ENCODE results near the gene NACC2. TPM values are rescaled to one million over a fixed set of nuclear protein-coding genes. Genes with fewer than 3 reads are reported as not detected.

NACC2 gene
- total and polyA plus RNA-seq, 2 donors from 2014 or later = 7.1 to 30.9 TPM

DNA sequence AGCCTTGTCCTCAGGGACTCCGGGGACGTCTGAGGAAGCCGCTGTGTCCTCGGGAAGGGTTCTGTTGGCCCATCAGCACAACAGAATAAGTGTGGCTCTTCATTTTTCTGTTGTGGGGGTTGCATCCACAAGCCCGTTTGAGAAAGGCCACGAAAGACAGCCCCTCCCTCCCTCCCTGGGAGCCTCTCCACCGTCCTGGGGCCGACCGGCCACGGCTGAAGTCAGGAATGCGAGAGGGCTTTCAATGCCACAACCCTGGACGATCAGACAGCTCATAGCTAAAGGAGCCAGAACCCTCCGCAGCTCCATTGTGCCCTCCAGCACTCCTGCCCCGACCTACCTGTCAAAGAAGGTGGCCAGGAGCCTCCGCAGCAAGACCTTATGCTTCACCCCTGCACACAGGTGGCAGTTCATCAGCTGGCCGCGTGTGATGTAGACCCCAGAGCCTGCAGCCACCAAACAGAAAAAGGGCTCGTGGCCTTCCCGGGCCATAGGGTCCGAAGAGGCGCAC, 81.5 kb downstream of the NACC2 start:
- Histone ChIP-seq H3K4me1 (ENCODE audit: control insufficient read depth in 2 of 3, insufficient read depth in 2 of 3, low read depth in 1 of 3, low read length in 3 of 3) (peaks cover 0 to 2% (median 0%) of the 10 kb centered on the region in 3 donors), H3K9me3 (ENCODE audit: control insufficient read depth in 2 of 3, insufficient read depth in 1 of 3, low read length in 3 of 3) (no peaks in the 10 kb centered on the region), H3K9ac (ENCODE audit: low read length in 3 of 3) (no peak overlapping the region), H3K27ac (ENCODE audit: low read depth in 2 of 2, low read length in 2 of 2) (peak overlapping the region in 1 of 2 donors; percentile 14), H3K4me3 (ENCODE audit: low read length in 3 of 3) (no peak overlapping the region), H3K36me3 (ENCODE audit: control insufficient read depth in 2 of 3, insufficient read depth in 3 of 3, low read length in 3 of 3) (no peaks in the 10 kb centered on the region), H3K27me3 (ENCODE audit: control insufficient read depth, insufficient read depth, low read length) (no peaks in the 10 kb centered on the region)
- TF ChIP-seq, protein P1, sequence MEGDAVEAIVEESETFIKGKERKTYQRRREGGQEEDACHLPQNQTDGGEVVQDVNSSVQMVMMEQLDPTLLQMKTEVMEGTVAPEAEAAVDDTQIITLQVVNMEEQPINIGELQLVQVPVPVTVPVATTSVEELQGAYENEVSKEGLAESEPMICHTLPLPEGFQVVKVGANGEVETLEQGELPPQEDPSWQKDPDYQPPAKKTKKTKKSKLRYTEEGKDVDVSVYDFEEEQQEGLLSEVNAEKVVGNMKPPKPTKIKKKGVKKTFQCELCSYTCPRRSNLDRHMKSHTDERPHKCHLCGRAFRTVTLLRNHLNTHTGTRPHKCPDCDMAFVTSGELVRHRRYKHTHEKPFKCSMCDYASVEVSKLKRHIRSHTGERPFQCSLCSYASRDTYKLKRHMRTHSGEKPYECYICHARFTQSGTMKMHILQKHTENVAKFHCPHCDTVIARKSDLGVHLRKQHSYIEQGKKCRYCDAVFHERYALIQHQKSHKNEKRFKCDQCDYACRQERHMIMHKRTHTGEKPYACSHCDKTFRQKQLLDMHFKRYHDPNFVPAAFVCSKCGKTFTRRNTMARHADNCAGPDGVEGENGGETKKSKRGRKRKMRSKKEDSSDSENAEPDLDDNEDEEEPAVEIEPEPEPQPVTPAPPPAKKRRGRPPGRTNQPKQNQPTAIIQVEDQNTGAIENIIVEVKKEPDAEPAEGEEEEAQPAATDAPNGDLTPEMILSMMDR (IDR thresholded peaks at IDR 0.05; ENCODE audit: borderline replicate concordance, extremely low read depth, insufficient read depth) = no peak
- FAIRE-seq (no peak), DNase-seq (peak in 2 of 5 donors; percentile 32 to 41)
- intact Hi-C loops (cut with DNase I) = no loop called here

DNA sequence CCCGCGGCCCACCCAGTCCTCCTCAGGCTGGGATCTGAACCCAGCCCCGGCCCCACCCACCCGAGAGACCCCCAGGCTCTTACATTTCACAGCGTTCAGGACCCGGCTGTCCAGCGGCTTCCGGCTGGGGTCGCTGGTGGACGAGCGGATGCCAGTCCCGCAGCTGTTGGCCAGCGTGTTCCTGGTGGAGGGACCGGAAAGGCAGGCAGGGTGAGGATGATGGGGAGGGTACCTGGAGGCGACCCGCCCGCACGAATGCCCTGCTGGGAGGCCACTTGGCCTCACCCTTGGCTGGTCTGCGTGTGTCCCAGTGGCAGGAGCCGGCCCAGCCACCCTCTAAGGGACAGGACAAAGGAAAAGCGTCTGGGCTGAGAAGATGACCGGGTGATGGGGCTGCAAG, 82.0 kb downstream of the NACC2 start:
- no peaks in the 10 kb centered on the region for H3K9me3 ChIP-seq (ENCODE audit: control insufficient read depth in 2 of 3, insufficient read depth in 1 of 3, low read length in 3 of 3)
- no peak overlapping the region for H3K9ac ChIP-seq (ENCODE audit: low read length in 3 of 3)
- intact Hi-C loops (cut with DNase I) = no loop called here
- no peaks in the 10 kb centered on the region for H3K27me3 ChIP-seq (ENCODE audit: control insufficient read depth, insufficient read depth, low read length)
- no peak overlapping the region for H3K4me3 ChIP-seq (ENCODE audit: low read length in 3 of 3)
- no peak for FAIRE-seq
- peak in 2 of 5 donors; percentile 43 to 75 for DNase-seq
- TF ChIP-seq, protein P1 (IDR thresholded peaks at IDR 0.05; ENCODE audit: borderline replicate concordance, extremely low read depth, insufficient read depth) = no peak
- H3K4me1 ChIP-seq (ENCODE audit: control insufficient read depth in 2 of 3, insufficient read depth in 2 of 3, low read depth in 1 of 3, low read length in 3 of 3) = peaks cover 0 to 4% (median 2%) of the 10 kb centered on the region in 3 donors
- peak overlapping the region in 1 of 2 donors; percentile 14 for H3K27ac ChIP-seq (ENCODE audit: low read depth in 2 of 2, low read length in 2 of 2)
- H3K36me3 ChIP-seq (ENCODE audit: control insufficient read depth in 2 of 3, insufficient read depth in 3 of 3, low read length in 3 of 3) = no peaks in the 10 kb centered on the region

DNA sequence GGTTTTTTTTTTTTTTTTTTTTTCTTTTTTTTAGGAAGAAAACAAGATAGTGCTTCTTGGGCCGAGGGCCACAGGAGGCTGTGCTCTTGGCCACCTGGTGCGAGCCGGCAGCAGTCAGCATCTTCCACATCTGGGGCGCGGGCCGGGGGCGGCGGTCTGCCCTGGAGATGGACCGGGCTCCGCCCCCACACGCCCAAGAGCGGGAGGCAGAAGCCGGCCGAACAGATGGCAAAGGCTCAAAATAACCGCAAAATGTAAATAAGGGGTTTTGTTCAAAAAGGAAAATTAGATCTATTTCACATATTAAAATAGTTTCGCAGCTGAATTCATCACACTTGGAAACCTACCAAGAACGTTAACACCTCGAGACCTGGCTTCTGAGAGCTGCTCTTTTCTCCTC, 82.4 kb downstream of the NACC2 start:
- Histone ChIP-seq H3K27me3 (ENCODE audit: control insufficient read depth, insufficient read depth, low read length) (no peaks in the 10 kb centered on the region), H3K9me3 (ENCODE audit: control insufficient read depth in 2 of 3, insufficient read depth in 1 of 3, low read length in 3 of 3) (no peaks in the 10 kb centered on the region), H3K4me1 (ENCODE audit: control insufficient read depth in 2 of 3, insufficient read depth in 2 of 3, low read depth in 1 of 3, low read length in 3 of 3) (peaks cover 0 to 5% (median 2%) of the 10 kb centered on the region in 3 donors), H3K4me3 (ENCODE audit: low read length in 3 of 3) (no peak overlapping the region), H3K9ac (ENCODE audit: low read length in 3 of 3) (no peak overlapping the region), H3K36me3 (ENCODE audit: control insufficient read depth in 2 of 3, insufficient read depth in 3 of 3, low read length in 3 of 3) (no peaks in the 10 kb centered on the region), H3K27ac (ENCODE audit: low read depth in 2 of 2, low read length in 2 of 2) (peak overlapping the region in 1 of 2 donors; percentile 50)
- TF ChIP-seq, protein P1 (IDR thresholded peaks at IDR 0.05; ENCODE audit: borderline replicate concordance, extremely low read depth, insufficient read depth) = no peak
- intact Hi-C loops (cut with DNase I) = no loop called here
- peak in 2 of 5 donors; percentile 54 to 81 for DNase-seq
- FAIRE-seq = no peak

Measured in kidney (tissue), 14 donors.